CD14-positive monocyte (primary cell): Measurements from ENCODE around the gene CNPY1. TPM values are rescaled to one million over a fixed set of nuclear protein-coding genes. Genes with fewer than 3 reads are reported as not detected.

Source experiments
- DNase-seq, 3 donors: peaks; one replicate each; pipeline ENCODE4 v3.0.0-alpha.2; 2011 to 2022
- H2AFZ ChIP-seq: 2 replicates; pipeline ENCODE4 v1.6.0; 2012; ENCODE audit warnings: mild to moderate bottlenecking, low read depth, low read length, inconsistent platforms; ENCODE audit not compliant: insufficient read depth, poor library complexity, severe bottlenecking
- H3K27ac ChIP-seq, 2 donors: 1 replicate in 1 of 2; 2 replicates in 1 of 2; pipeline ENCODE4 v1.5.1; 2012 to 2013; ENCODE audit warnings: low read length in 2 of 2, control low read depth in 1 of 2, inconsistent platforms in 1 of 2, low read depth in 1 of 2, mild to moderate bottlenecking in 1 of 2
- H3K27me3 ChIP-seq, 2 donors: one replicate each; pipeline versions ENCODE4 v1.6.0 to v1.6.1; 2011 to 2013; ENCODE audit warnings: low read length in 2 of 2; ENCODE audit not compliant: control insufficient read depth in 2 of 2, insufficient read depth in 2 of 2
- H3K36me3 ChIP-seq, 2 donors: replicated peaks in 1 of 2; 1 replicate in 1 of 2; 2 replicates in 1 of 2; pipeline versions ENCODE4 v1.5.1 to v1.6.1; 2012 to 2013; ENCODE audit warnings: low read length in 2 of 2, control low read depth in 1 of 2, inconsistent platforms in 1 of 2, mild to moderate bottlenecking in 1 of 2; ENCODE audit not compliant: insufficient read depth in 2 of 2, control insufficient read depth in 1 of 2
- H3K4me1 ChIP-seq, 2 donors: 1 replicate in 1 of 2; 2 replicates in 1 of 2; pipeline versions ENCODE4 v1.5.1 to v1.6.1; 2012 to 2013; ENCODE audit warnings: low read length in 2 of 2, control low read depth in 1 of 2, inconsistent platforms in 1 of 2, mild to moderate bottlenecking in 1 of 2, moderate library complexity in 1 of 2; ENCODE audit not compliant: insufficient read depth in 2 of 2, control insufficient read depth in 1 of 2
- H3K4me2 ChIP-seq: replicated peaks from 2 replicates; pipeline ENCODE3; 2012; ENCODE audit warnings: low read length, moderate library complexity, mild to moderate bottlenecking; ENCODE audit not compliant: poor library complexity, severe bottlenecking; ENCODE audit errors: extremely low read depth
- H3K4me3 ChIP-seq, 3 experiments: fragments of 200-600 bp in 1 of 3; sonication (generic) in 1 of 3; replicated peaks in 1 of 3; 1 replicate in 2 of 3; 2 replicates in 1 of 3; pipeline ENCODE4 v1.5.1; 2011 to 2013; ENCODE audit warnings: low read length in 3 of 3, mild to moderate bottlenecking in 3 of 3, control low read depth in 2 of 3, low read depth in 2 of 3, inconsistent platforms in 1 of 3, moderate library complexity in 1 of 3
- H3K79me2 ChIP-seq: 2 replicates; pipeline ENCODE4 v1.6.0; 2012; ENCODE audit warnings: mild to moderate bottlenecking, control low read depth, inconsistent platforms, low read length, moderate library complexity; ENCODE audit not compliant: insufficient read depth
- H3K9ac ChIP-seq: 2 replicates; pipeline ENCODE4 v1.6.0; 2017; ENCODE audit warnings: low read length, mild to moderate bottlenecking; ENCODE audit not compliant: insufficient read depth, poor library complexity, severe bottlenecking
- H3K9me3 ChIP-seq, 2 donors: replicated peaks in 1 of 2; 1 replicate in 1 of 2; 2 replicates in 1 of 2; pipeline versions ENCODE4 v1.5.1 to v1.6.1; 2012 to 2013; ENCODE audit warnings: low read length in 2 of 2, control low read depth in 1 of 2; ENCODE audit not compliant: control insufficient read depth in 1 of 2, insufficient read depth in 1 of 2
- H4K20me1 ChIP-seq: 2 replicates; pipeline ENCODE4 v1.6.0; 2012; ENCODE audit warnings: mild to moderate bottlenecking, low read length, control low read depth, moderate library complexity; ENCODE audit not compliant: insufficient read depth
- H3K27ac Mint-ChIP-seq, 7 donors: one replicate each; pipeline ENCODE4 v1.8.0; 2020; ENCODE audit warnings: mild to moderate bottlenecking in 7 of 7, mixed read lengths in 7 of 7, moderate library complexity in 6 of 7, inconsistent platforms in 2 of 7
- H3K27me3 Mint-ChIP-seq, 3 donors: one replicate each; pipeline ENCODE4 v1.8.0; 2021 to 2022; ENCODE audit warnings: low read depth in 3 of 3, mild to moderate bottlenecking in 3 of 3, mixed read lengths in 3 of 3, moderate library complexity in 3 of 3, inconsistent platforms in 1 of 3
- H3K36me3 Mint-ChIP-seq, 2 donors: one replicate each; pipeline ENCODE4 v1.8.0; 2020; ENCODE audit warnings: mixed read lengths in 2 of 2, inconsistent platforms in 1 of 2, mild to moderate bottlenecking in 1 of 2
- H3K4me1 Mint-ChIP-seq: one replicate; pipeline ENCODE4 v1.8.0; 2020; ENCODE audit warnings: mild to moderate bottlenecking, mixed read lengths
- H3K4me3 Mint-ChIP-seq, 2 donors: one replicate each; pipeline ENCODE4 v1.8.0; 2020; ENCODE audit warnings: mild to moderate bottlenecking in 2 of 2, mixed read lengths in 2 of 2, moderate library complexity in 1 of 2
- H3K9me3 Mint-ChIP-seq, 7 donors: one replicate each; pipeline ENCODE4 v1.8.0; 2020 to 2022; ENCODE audit warnings: mixed read lengths in 7 of 7, mild to moderate bottlenecking in 6 of 7, moderate library complexity in 6 of 7, inconsistent platforms in 2 of 7
- CTCF ChIP-seq: fragments of 200-600 bp; IDR thresholded peaks from one replicate; pipeline ENCODE4 v1.8.0; 2022; ENCODE audit warnings: antibody characterized with exemption, mild to moderate bottlenecking
- WGBS: methylation state at CpG from one replicate; pipeline ENCODE4 v1.1.5; 2013; ENCODE audit warnings: missing lambda C conversion rate; ENCODE audit not compliant: insufficient coverage; 5-methylcytosine and 5-hydroxymethylcytosine counted together
- intact Hi-C, 2 donors: fragments of 100-400 bp; cut with micrococcal nuclease; formaldehyde crosslinking; loops; one replicate each; pipeline versions ENCODE4 v1.15.0 to v1.15.1; 2023
- polyA plus RNA-seq, 3 donors: library from polyadenylated mRNA; depleted of rRNA in 1 of 3; unstranded in 2 of 3; stranded (reverse) in 1 of 3; fragments of 300-500 nt in 2 of 3; fragments of >200 nt in 1 of 3; fragmentation: Illumina TruSeq in 2 of 3; gene quantifications; 1 replicate in 2 of 3; 2 replicates in 1 of 3; pipeline ENCODE4 v1.2.3, GENCODE V29; 2012 to 2021

CNPY1 gene
- polyA plus RNA-seq, 3 donors: not detected

DNA sequence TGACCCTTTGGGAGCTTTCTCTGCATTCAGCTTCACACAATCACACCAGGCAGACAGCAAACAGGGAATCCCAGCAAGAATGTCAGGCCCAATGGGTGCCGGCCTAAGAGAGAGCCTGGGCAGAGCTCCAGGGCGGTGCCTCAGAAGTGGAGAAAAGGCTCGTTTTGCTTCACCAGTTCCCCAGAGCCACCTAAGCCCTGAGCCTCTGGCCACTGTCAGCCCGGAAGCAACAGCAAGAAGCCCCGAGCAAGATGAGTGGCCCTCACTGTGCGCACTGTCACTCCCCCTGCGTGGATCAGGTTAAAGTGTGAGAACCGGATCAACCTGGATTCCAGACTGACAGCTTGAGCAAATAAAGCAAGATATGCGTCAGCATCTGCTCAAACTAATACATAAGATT is 14.7 kb downstream of the CNPY1 start:
- WGBS: 20% methylated on average over 8 of the region's 9 CpGs
- H3K27ac Mint-ChIP-seq: no peak overlapping the region
- H3K4me3 Mint-ChIP-seq: peak overlapping the region in 1 of 2 donors; percentile 86
- DNase-seq: no peak
- H4K20me1 ChIP-seq: no peaks in the 10 kb centered on the region
- H3K9me3 ChIP-seq: peaks cover 0 to 46% of the 10 kb centered on the region in 2 donors
- H3K27me3 Mint-ChIP-seq: peaks cover 80 to 92% (median 89%) of the 10 kb centered on the region in 3 donors
- H3K9me3 Mint-ChIP-seq: peaks cover 0 to 17% (median 9%) of the 10 kb centered on the region in 7 donors
- no peaks in the 10 kb centered on the region for H3K36me3 ChIP-seq
- no peaks in the 10 kb centered on the region for H3K79me2 ChIP-seq
- TF ChIP-seq CTCF: no peak
- no peak overlapping the region for H3K4me2 ChIP-seq
- H3K4me1 ChIP-seq: peaks cover 13 to 14% of the 10 kb centered on the region in 2 donors
- no peak overlapping the region for H3K27ac ChIP-seq
- intact Hi-C loops: no loop called here
- H3K4me1 Mint-ChIP-seq: peaks cover 19% of the 10 kb centered on the region
- no peak overlapping the region for H3K9ac ChIP-seq
- no peak overlapping the region for H2AFZ ChIP-seq
- peaks cover 9 to 16% of the 10 kb centered on the region in 2 donors for H3K36me3 Mint-ChIP-seq
- H3K4me3 ChIP-seq: no peak overlapping the region
- peaks cover 49 to 75% of the 10 kb centered on the region in 2 donors for H3K27me3 ChIP-seq

DNA sequence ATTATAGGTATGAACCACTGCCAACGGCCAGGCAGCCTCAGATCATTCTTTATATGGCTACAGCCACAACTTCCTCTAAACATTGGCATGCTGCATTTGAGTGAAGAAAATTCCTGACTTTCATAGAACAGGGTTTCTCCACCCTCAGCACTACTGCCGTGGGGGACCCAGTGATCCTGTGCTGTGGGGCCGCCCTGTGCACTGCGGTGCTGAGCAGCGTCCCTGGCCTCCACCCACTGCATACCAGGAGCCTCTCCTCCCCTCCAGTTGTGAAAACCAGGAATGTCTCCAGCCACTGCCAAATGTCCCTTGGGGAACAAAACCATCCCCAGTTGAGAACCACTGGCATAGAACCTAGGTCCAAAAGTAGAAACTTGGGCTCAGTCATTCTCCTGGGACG is 15.8 kb downstream of the CNPY1 start:
- Histone ChIP-seq H3K36me3 (no peaks in the 10 kb centered on the region), H3K4me1 (peaks cover 13 to 14% of the 10 kb centered on the region in 2 donors), H4K20me1 (no peaks in the 10 kb centered on the region), H3K27ac (no peak overlapping the region), H3K9me3 (peaks cover 0 to 42% of the 10 kb centered on the region in 2 donors), H3K4me3 (no peak overlapping the region), H2AFZ (no peak overlapping the region), H3K79me2 (no peaks in the 10 kb centered on the region), H3K9ac (no peak overlapping the region), H3K4me2 (no peak overlapping the region), H3K27me3 (peaks cover 51 to 75% of the 10 kb centered on the region in 2 donors)
- Mint-ChIP-seq H3K27ac (no peak overlapping the region), H3K4me3 (peak overlapping the region in 1 of 2 donors; percentile 86), H3K36me3 (peaks cover 6 to 16% of the 10 kb centered on the region in 2 donors), H3K9me3 (peaks cover 0 to 17% (median 9%) of the 10 kb centered on the region in 7 donors), H3K27me3 (peaks cover 77 to 89% (median 86%) of the 10 kb centered on the region in 3 donors), H3K4me1 (peaks cover 19% of the 10 kb centered on the region)
- no peak for TF ChIP-seq CTCF
- intact Hi-C loops: no loop called here
- WGBS: 81% methylated on average over 5 of the region's 6 CpGs
- DNase-seq: no peak
